Fibroblast of the aortic adventitia (primary cell): ENCODE data around the gene ARHGEF4. TPM values are rescaled to one million over a fixed set of nuclear protein-coding genes. Genes with fewer than 3 reads are reported as not detected.

Source experiments
- DNase-seq: peaks from one replicate; pipeline ENCODE4 v3.0.0-alpha.2; 2010; ENCODE audit warnings: low read depth
- H3K4me3 ChIP-seq: 2 replicates; pipeline ENCODE4 v1.5.1; 2011; ENCODE audit warnings: low read depth, mild to moderate bottlenecking, control low read depth, low read length, moderate library complexity
- CTCF ChIP-seq: IDR thresholded peaks from 2 replicates; pipeline ENCODE4 v1.5.1; 2011; ENCODE audit warnings: mild to moderate bottlenecking, low read length, control low read depth, inconsistent platforms; ENCODE audit not compliant: insufficient read depth
- total RNA-seq: library from RNA; depleted of rRNA; stranded (reverse); fragments of >200 nt; gene quantifications from 2 replicates; pipeline ENCODE4 v1.2.3, GENCODE V29; 2012; ENCODE audit warnings: low replicate concordance

ARHGEF4 gene
- total RNA-seq, 1 donor, result 5.2 TPM

GRCh38 chr2:130823886-130824491 is 12.7 kb upstream of the ARHGEF4 start:
- no peak overlapping the region for H3K4me3 ChIP-seq
- DNase-seq, result no peak
- no peak for TF ChIP-seq CTCF

DNA sequence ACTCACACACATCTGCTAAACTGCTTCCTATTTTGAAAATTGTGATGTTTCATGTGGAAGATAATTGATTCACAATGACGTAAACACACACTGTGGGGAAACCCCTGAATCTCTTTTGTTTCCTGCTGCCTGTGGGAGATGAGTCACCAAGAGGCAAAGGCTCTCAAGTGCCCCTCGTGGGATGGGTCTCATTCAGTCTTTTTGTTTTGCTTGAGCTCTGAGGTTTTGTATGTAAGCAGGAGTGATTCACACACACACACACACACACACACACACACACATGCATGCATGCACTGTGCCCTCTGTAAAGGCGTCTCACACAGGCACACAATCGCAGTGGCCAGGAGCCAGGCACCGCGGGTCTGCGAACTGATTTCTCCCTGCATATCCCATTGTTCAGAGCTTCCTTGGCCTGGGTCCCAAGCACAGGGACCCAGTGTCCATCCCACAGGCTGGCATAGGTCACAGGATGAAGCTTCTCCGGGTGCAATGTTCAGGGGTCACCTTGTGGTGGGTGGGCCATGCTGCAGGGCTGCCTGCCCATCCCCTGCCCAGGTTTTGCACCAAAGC is 12.1 kb upstream of the ARHGEF4 start:
- no peak overlapping the region for H3K4me3 ChIP-seq
- TF ChIP-seq CTCF, result no peak
- peak; percentile 86 for DNase-seq

- TF ChIP-seq CTCF, result no peak
- no peak for DNase-seq
- H3K4me3 ChIP-seq, result no peak overlapping the region
Measured at GRCh38 chr2:130825231-130825965, 11.3 kb upstream of the ARHGEF4 start.

DNA sequence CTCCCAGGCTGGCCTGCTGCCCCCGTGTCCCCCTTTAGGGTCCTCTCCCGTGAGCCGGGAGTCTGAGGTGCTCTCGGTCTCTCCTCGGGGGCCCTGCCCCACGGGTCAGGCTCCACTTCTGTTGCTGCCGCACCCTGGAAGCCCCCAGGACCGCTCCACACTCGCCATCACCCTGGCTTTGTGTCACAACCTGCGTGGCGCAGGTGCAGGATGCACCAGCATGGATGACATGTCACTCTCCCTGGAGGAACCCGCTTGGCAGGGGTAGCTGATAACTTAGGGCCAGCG is 10.8 kb upstream of the ARHGEF4 start:
- DNase-seq, result no peak
- no peak overlapping the region for H3K4me3 ChIP-seq

DNA sequence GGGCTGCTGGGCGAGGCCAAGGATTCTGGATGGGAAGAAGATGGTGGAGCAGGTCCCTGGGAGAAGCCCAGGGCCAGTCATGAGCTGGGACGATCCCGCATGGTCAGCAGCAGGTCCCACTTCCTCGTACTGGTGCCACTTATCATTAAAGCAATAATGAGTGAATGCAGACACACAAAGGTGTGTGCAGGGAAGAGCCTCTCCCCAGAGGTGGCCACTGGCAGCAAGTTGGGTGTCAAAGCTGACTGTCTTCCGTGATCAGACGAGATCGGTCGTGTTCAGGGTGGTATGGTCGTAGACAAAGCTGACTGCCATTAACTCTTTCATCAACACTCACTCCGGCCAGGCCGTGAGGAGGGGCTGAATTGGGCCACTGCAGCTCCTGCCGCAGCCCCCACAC is 10.3 kb upstream of the ARHGEF4 start:
- DNase-seq, result no peak
- TF ChIP-seq CTCF, result no peak
- no peak overlapping the region for H3K4me3 ChIP-seq

More for the DNA sequence above, 10.8 kb upstream of the ARHGEF4 start:
- no peak for TF ChIP-seq CTCF

- no peak for DNase-seq
- H3K4me3 ChIP-seq, result no peak overlapping the region
- no peak for TF ChIP-seq CTCF
Measured at GRCh38 chr2:130826821-130827501, 9.8 kb upstream of the ARHGEF4 start.
